ENCODE measurements around the gene GNAS-AS1. TPM values are rescaled to one million over a fixed set of nuclear protein-coding genes. Genes with fewer than 3 reads are reported as not detected.
A peak's percentile ranks its signal among the peaks of the same experiment; 100 is the strongest.

The GNAS-AS1 gene
- total and polyA plus RNA-seq, 4 donors = 1.0 to 1.7 (median 1.2) TPM; not detected in 1

GRCh38 chr20:58871533-58872102, 20.9 kb upstream of the GNAS-AS1 start:
- Histone ChIP-seq H3K27me3 (ENCODE audit: control insufficient read depth in 1 of 2, insufficient read depth in 2 of 2, low read length in 1 of 2) (no peaks in the 10 kb centered on the region), H3K9me3 (ENCODE audit: control insufficient read depth, low read length) (no peaks in the 10 kb centered on the region), H3K36me3 (ENCODE audit: control insufficient read depth in 1 of 2, insufficient read depth in 2 of 2, low read length in 1 of 2) (no peaks in the 10 kb centered on the region), H3K27ac (ENCODE audit: low read depth in 1 of 2, low read length in 2 of 2) (no peak overlapping the region), H3K4me3 (ENCODE audit: low read length in 2 of 2) (no peak overlapping the region), H3K4me1 (ENCODE audit: control insufficient read depth in 1 of 2, insufficient read depth in 2 of 2, low read length in 2 of 2) (no peaks in the 10 kb centered on the region)
- intact Hi-C loops (cut with DNase I) = loop anchor here in 1 of 2 donors (2.0 to 10.0 kb wide), 2 partner anchors 213 to 351 kb away; no protein-coding TSS in a partner anchor
- DNase-seq = no peak
- ATAC-seq (ENCODE audit: low FRiP score) = no peak
- 83 to 91% methylated on average over 8 of the region's 8 CpGs for WGBS, 2 donors

- H3K27ac ChIP-seq (ENCODE audit: low read depth in 1 of 2, low read length in 2 of 2) = no peak overlapping the region
- H3K27me3 ChIP-seq (ENCODE audit: control insufficient read depth in 1 of 2, insufficient read depth in 2 of 2, low read length in 1 of 2) = no peaks in the 10 kb centered on the region
- WGBS, 2 donors = 42 to 47% methylated on average over 7 of the region's 7 CpGs
- no peaks in the 10 kb centered on the region for H3K36me3 ChIP-seq (ENCODE audit: control insufficient read depth in 1 of 2, insufficient read depth in 2 of 2, low read length in 1 of 2)
- no peak overlapping the region for H3K4me3 ChIP-seq (ENCODE audit: low read length in 2 of 2)
- H3K9me3 ChIP-seq (ENCODE audit: control insufficient read depth, low read length) = no peaks in the 10 kb centered on the region
- ATAC-seq (ENCODE audit: low FRiP score) (peak; percentile 79), DNase-seq (peak; percentile 79 to 85)
- intact Hi-C loops (cut with DNase I) = loop anchor here (1.0 to 10.0 kb wide), 3 partner anchors 214 to 352 kb away; no protein-coding TSS in a partner anchor
- H3K4me1 ChIP-seq (ENCODE audit: control insufficient read depth in 1 of 2, insufficient read depth in 2 of 2, low read length in 2 of 2) = no peaks in the 10 kb centered on the region
These were observed 19.8 kb upstream of the GNAS-AS1 start for GRCh38 chr20:58870293-58871014.

GRCh38 chr20:58869662-58870227, 19.0 kb upstream of the GNAS-AS1 start:
- Histone ChIP-seq H3K4me1 (ENCODE audit: control insufficient read depth in 1 of 2, insufficient read depth in 2 of 2, low read length in 2 of 2) (no peaks in the 10 kb centered on the region), H3K9me3 (ENCODE audit: control insufficient read depth, low read length) (no peaks in the 10 kb centered on the region), H3K36me3 (ENCODE audit: control insufficient read depth in 1 of 2, insufficient read depth in 2 of 2, low read length in 1 of 2) (no peaks in the 10 kb centered on the region), H3K27ac (ENCODE audit: low read depth in 1 of 2, low read length in 2 of 2) (no peak overlapping the region), H3K4me3 (ENCODE audit: low read length in 2 of 2) (no peak overlapping the region), H3K27me3 (ENCODE audit: control insufficient read depth in 1 of 2, insufficient read depth in 2 of 2, low read length in 1 of 2) (no peaks in the 10 kb centered on the region)
- DNase-seq (no peak), ATAC-seq (ENCODE audit: low FRiP score) (no peak)
- 78 to 83% methylated on average over 7 of the region's 7 CpGs for WGBS, 2 donors
- intact Hi-C loops (cut with DNase I) = loop anchor here (1.0 to 10.0 kb wide), 5 partner anchors 215 to 588 kb away; no protein-coding TSS in a partner anchor

- DNase-seq (no peak), ATAC-seq (ENCODE audit: low FRiP score) (no peak)
- Histone ChIP-seq H3K4me1 (ENCODE audit: control insufficient read depth in 1 of 2, insufficient read depth in 2 of 2, low read length in 2 of 2) (no peaks in the 10 kb centered on the region), H3K36me3 (ENCODE audit: control insufficient read depth in 1 of 2, insufficient read depth in 2 of 2, low read length in 1 of 2) (no peaks in the 10 kb centered on the region), H3K27me3 (ENCODE audit: control insufficient read depth in 1 of 2, insufficient read depth in 2 of 2, low read length in 1 of 2) (no peaks in the 10 kb centered on the region), H3K4me3 (ENCODE audit: low read length in 2 of 2) (no peak overlapping the region), H3K9me3 (ENCODE audit: control insufficient read depth, low read length) (no peaks in the 10 kb centered on the region), H3K27ac (ENCODE audit: low read depth in 1 of 2, low read length in 2 of 2) (no peak overlapping the region)
- intact Hi-C loops (cut with DNase I) = loop anchor here (2.0 to 5.0 kb wide), 2 partner anchors 586 to 589 kb away; no protein-coding TSS in a partner anchor
- WGBS, 2 donors = 34 to 46% methylated on average over 14 of the region's 14 CpGs
These were observed 18.1 kb upstream of the GNAS-AS1 start for GRCh38 chr20:58868795-58869194.

GRCh38 chr20:58867211-58867610, 16.5 kb upstream of the GNAS-AS1 start:
- intact Hi-C loops (cut with DNase I) = loop anchor here in 1 of 2 donors (5.0 kb wide), 1 partner anchor 590 kb away; no protein-coding TSS in a partner anchor

GRCh38 chr20:58865843-58866242, 15.1 kb upstream of the GNAS-AS1 start:
- no peak overlapping the region for H3K27ac ChIP-seq (ENCODE audit: low read depth in 1 of 2, low read length in 2 of 2)
- no peaks in the 10 kb centered on the region for H3K9me3 ChIP-seq (ENCODE audit: control insufficient read depth, low read length)
- H3K4me1 ChIP-seq (ENCODE audit: control insufficient read depth in 1 of 2, insufficient read depth in 2 of 2, low read length in 2 of 2) = no peaks in the 10 kb centered on the region
- no peaks in the 10 kb centered on the region for H3K27me3 ChIP-seq (ENCODE audit: control insufficient read depth in 1 of 2, insufficient read depth in 2 of 2, low read length in 1 of 2)
- intact Hi-C loops (cut with DNase I) = loop anchor here in 1 of 2 donors (5.0 kb wide), 1 partner anchor 591 kb away; no protein-coding TSS in a partner anchor
- ATAC-seq (ENCODE audit: low FRiP score) = no peak
- WGBS, 2 donors = 80 to 82% methylated on average over 2 of the region's 2 CpGs
- H3K4me3 ChIP-seq (ENCODE audit: low read length in 2 of 2) = no peak overlapping the region
- H3K36me3 ChIP-seq (ENCODE audit: control insufficient read depth in 1 of 2, insufficient read depth in 2 of 2, low read length in 1 of 2) = no peaks in the 10 kb centered on the region
- no peak for DNase-seq

More at GRCh38 chr20:58867211-58867610, 16.5 kb upstream of the GNAS-AS1 start:
- no peaks in the 10 kb centered on the region for H3K9me3 ChIP-seq (ENCODE audit: control insufficient read depth, low read length)
- H3K36me3 ChIP-seq (ENCODE audit: control insufficient read depth in 1 of 2, insufficient read depth in 2 of 2, low read length in 1 of 2) = no peaks in the 10 kb centered on the region
- H3K4me1 ChIP-seq (ENCODE audit: control insufficient read depth in 1 of 2, insufficient read depth in 2 of 2, low read length in 2 of 2) = no peaks in the 10 kb centered on the region
- WGBS, 2 donors = 37 to 44% methylated on average over 5 of the region's 5 CpGs
- ATAC-seq (ENCODE audit: low FRiP score) (peak; percentile 68), DNase-seq (no peak)
- no peak overlapping the region for H3K27ac ChIP-seq (ENCODE audit: low read depth in 1 of 2, low read length in 2 of 2)
- no peak overlapping the region for H3K4me3 ChIP-seq (ENCODE audit: low read length in 2 of 2)
- H3K27me3 ChIP-seq (ENCODE audit: control insufficient read depth in 1 of 2, insufficient read depth in 2 of 2, low read length in 1 of 2) = no peaks in the 10 kb centered on the region

- ATAC-seq (ENCODE audit: low FRiP score) (no peak), DNase-seq (no peak)
- intact Hi-C loops (cut with DNase I) = no loop called here
- Histone ChIP-seq H3K27ac (ENCODE audit: low read depth in 1 of 2, low read length in 2 of 2) (no peak overlapping the region), H3K4me1 (ENCODE audit: control insufficient read depth in 1 of 2, insufficient read depth in 2 of 2, low read length in 2 of 2) (no peaks in the 10 kb centered on the region), H3K27me3 (ENCODE audit: control insufficient read depth in 1 of 2, insufficient read depth in 2 of 2, low read length in 1 of 2) (no peaks in the 10 kb centered on the region), H3K9me3 (ENCODE audit: control insufficient read depth, low read length) (no peaks in the 10 kb centered on the region), H3K36me3 (ENCODE audit: control insufficient read depth in 1 of 2, insufficient read depth in 2 of 2, low read length in 1 of 2) (no peaks in the 10 kb centered on the region), H3K4me3 (ENCODE audit: low read length in 2 of 2) (no peak overlapping the region)
- WGBS, 2 donors = 37 to 47% methylated on average over 2 of the region's 2 CpGs
These were observed 13.6 kb upstream of the GNAS-AS1 start for GRCh38 chr20:58864346-58864745.

GRCh38 chr20:58863044-58863790, 12.5 kb upstream of the GNAS-AS1 start:
- no peak overlapping the region for H3K27ac ChIP-seq (ENCODE audit: low read depth in 1 of 2, low read length in 2 of 2)
- 78 to 81% methylated on average over 7 of the region's 7 CpGs for WGBS, 2 donors
- no peaks in the 10 kb centered on the region for H3K9me3 ChIP-seq (ENCODE audit: control insufficient read depth, low read length)
- no peak overlapping the region for H3K4me3 ChIP-seq (ENCODE audit: low read length in 2 of 2)
- H3K36me3 ChIP-seq (ENCODE audit: control insufficient read depth in 1 of 2, insufficient read depth in 2 of 2, low read length in 1 of 2) = no peaks in the 10 kb centered on the region
- no peak for ATAC-seq (ENCODE audit: low FRiP score)
- no peaks in the 10 kb centered on the region for H3K4me1 ChIP-seq (ENCODE audit: control insufficient read depth in 1 of 2, insufficient read depth in 2 of 2, low read length in 2 of 2)
- intact Hi-C loops (cut with DNase I) = no loop called here
- no peak for DNase-seq
- H3K27me3 ChIP-seq (ENCODE audit: control insufficient read depth in 1 of 2, insufficient read depth in 2 of 2, low read length in 1 of 2) = no peaks in the 10 kb centered on the region
